Measurements from ENCODE around the gene CNPY1. TPM values are rescaled to one million over a fixed set of nuclear protein-coding genes. Genes with fewer than 3 reads are reported as not detected.

CNPY1 gene
- total RNA-seq, 1 donor from 2014 or later: not detected

- Histone ChIP-seq H3K36me3 (no peaks in the 10 kb centered on the region), H3K9me3 (no peaks in the 10 kb centered on the region), H3K27me3 (no peaks in the 10 kb centered on the region), H3K4me1 (peaks cover 15% of the 10 kb centered on the region), H3K4me3 (no peak overlapping the region), H3K27ac (no peak overlapping the region)
- intact Hi-C loops (cut with DNase I): no loop called here
- TF ChIP-seq POLR2AphosphoS5 (IDR thresholded peaks at IDR 0.05; ENCODE audit: insufficient read depth in 1 of 2, low read depth in 1 of 2): no peak
- no peak for TF ChIP-seq POLR2A (IDR thresholded peaks at IDR 0.05)
- TF ChIP-seq, protein P1, sequence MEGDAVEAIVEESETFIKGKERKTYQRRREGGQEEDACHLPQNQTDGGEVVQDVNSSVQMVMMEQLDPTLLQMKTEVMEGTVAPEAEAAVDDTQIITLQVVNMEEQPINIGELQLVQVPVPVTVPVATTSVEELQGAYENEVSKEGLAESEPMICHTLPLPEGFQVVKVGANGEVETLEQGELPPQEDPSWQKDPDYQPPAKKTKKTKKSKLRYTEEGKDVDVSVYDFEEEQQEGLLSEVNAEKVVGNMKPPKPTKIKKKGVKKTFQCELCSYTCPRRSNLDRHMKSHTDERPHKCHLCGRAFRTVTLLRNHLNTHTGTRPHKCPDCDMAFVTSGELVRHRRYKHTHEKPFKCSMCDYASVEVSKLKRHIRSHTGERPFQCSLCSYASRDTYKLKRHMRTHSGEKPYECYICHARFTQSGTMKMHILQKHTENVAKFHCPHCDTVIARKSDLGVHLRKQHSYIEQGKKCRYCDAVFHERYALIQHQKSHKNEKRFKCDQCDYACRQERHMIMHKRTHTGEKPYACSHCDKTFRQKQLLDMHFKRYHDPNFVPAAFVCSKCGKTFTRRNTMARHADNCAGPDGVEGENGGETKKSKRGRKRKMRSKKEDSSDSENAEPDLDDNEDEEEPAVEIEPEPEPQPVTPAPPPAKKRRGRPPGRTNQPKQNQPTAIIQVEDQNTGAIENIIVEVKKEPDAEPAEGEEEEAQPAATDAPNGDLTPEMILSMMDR (IDR thresholded peaks at IDR 0.05): no peak
- no peak for DNase-seq (ENCODE audit: extremely low spot score in 2 of 2)
These were observed 37.3 kb upstream of the CNPY1 start for GRCh38 chr7:155583636-155584035.

DNA sequence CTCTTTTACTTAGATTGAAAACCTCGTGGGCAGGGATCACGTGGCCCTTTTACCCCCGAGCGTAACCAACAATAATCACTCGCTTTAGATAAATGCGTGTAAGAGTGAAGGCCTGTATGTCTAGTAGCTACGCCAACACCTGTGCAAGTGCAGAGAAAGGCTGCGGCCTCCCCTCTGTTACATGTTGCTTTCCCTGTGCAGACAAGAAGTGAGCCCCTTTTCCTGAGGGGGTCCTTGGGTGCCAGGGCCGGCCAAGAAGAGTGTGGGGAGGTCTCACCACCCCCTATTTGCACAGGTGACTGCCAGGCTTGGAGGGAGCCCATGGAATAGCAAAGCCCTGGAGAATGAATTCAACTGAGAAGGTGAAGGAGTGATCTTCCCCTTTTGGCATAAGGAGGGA is 35.6 kb upstream of the CNPY1 start:
- Histone ChIP-seq H3K9me3 (no peaks in the 10 kb centered on the region), H3K4me3 (no peak overlapping the region), H3K27ac (no peak overlapping the region), H3K27me3 (no peaks in the 10 kb centered on the region), H3K4me1 (peaks cover 15% of the 10 kb centered on the region), H3K36me3 (no peaks in the 10 kb centered on the region)
- intact Hi-C loops (cut with DNase I): no loop called here
- TF ChIP-seq, protein P1 (IDR thresholded peaks at IDR 0.05): no peak
- TF ChIP-seq POLR2AphosphoS5 (IDR thresholded peaks at IDR 0.05; ENCODE audit: insufficient read depth in 1 of 2, low read depth in 1 of 2) (no peak), POLR2A (IDR thresholded peaks at IDR 0.05) (no peak)
- no peak for DNase-seq (ENCODE audit: extremely low spot score in 2 of 2)

DNA sequence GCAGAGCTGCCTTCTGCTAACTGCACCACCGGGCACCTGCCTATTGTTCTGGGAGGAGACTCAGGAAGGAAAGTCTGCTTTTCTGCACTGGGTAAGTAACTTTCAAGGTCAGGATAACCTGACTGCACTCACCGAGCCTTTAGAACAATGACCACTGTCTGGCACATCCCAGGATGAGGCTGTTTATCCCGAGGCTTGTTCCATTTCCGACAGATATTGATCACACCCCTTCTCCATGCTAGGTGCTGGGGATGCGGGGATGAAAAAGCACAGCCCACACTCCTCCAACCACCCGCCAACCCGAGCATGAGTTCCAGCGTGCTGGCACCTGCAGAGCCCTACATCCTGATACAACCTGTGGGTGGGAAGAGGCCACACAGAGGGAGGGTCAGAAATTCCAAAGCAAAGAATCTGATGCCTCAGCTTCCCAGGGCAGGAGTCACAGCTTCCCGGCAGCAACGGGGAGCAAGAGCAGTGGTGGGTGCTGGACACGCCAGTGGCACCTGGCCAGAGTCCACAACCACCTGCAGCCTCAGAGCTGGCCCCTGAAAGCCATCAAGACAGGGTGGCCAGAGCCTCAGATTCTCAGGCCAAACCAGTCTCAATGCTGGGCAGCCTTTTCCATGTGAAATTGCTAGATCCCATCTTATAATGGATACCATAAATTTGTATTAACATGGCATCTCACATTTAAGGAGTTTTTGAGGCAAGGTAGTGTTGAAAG is 34.9 kb upstream of the CNPY1 start:
- H3K9me3 ChIP-seq: no peaks in the 10 kb centered on the region
- DNase-seq (ENCODE audit: extremely low spot score in 2 of 2): no peak
- H3K4me3 ChIP-seq: no peak overlapping the region
- no peak overlapping the region for H3K27ac ChIP-seq
- peaks cover 15% of the 10 kb centered on the region for H3K4me1 ChIP-seq
- intact Hi-C loops (cut with DNase I): no loop called here
- no peaks in the 10 kb centered on the region for H3K27me3 ChIP-seq
- H3K36me3 ChIP-seq: no peaks in the 10 kb centered on the region
- TF ChIP-seq, protein P1 (IDR thresholded peaks at IDR 0.05): no peak
- TF ChIP-seq POLR2AphosphoS5 (IDR thresholded peaks at IDR 0.05; ENCODE audit: insufficient read depth in 1 of 2, low read depth in 1 of 2) (no peak), POLR2A (IDR thresholded peaks at IDR 0.05) (no peak)

- Histone ChIP-seq H3K4me3 (no peak overlapping the region), H3K9me3 (no peaks in the 10 kb centered on the region), H3K27me3 (no peaks in the 10 kb centered on the region), H3K4me1 (peaks cover 13% of the 10 kb centered on the region), H3K36me3 (no peaks in the 10 kb centered on the region), H3K27ac (no peak overlapping the region)
- no peak for DNase-seq (ENCODE audit: extremely low spot score in 2 of 2)
- intact Hi-C loops (cut with DNase I): no loop called here
- no peak for TF ChIP-seq POLR2A (IDR thresholded peaks at IDR 0.05)
- TF ChIP-seq, protein P1 (IDR thresholded peaks at IDR 0.05): no peak
- no peak for TF ChIP-seq POLR2AphosphoS5 (IDR thresholded peaks at IDR 0.05; ENCODE audit: insufficient read depth in 1 of 2, low read depth in 1 of 2)
These were observed 34.0 kb upstream of the CNPY1 start for GRCh38 chr7:155580367-155580766.

DNA sequence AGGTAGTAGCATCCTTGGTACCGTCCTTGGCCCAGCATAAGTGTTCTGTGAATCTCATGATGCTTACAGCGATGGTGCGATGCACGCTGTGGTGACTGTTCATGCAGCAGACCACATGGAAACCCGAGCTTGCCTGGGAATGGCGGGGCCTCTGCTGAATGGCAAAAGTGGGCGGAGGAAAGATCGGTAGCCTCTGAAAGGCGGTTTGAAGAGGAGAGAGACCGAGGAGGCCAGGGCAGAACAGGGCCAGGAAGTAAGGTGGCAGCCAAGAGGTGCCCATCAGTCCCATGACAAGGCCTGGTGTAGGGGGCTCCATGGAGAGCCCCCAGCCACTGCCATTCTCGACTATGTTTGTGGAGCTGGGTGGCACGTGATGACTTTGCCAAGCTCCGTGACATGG is 33.2 kb upstream of the CNPY1 start:
- H3K27me3 ChIP-seq: no peaks in the 10 kb centered on the region
- DNase-seq (ENCODE audit: extremely low spot score in 2 of 2): no peak
- no peak overlapping the region for H3K27ac ChIP-seq
- intact Hi-C loops (cut with DNase I): no loop called here
- H3K9me3 ChIP-seq: no peaks in the 10 kb centered on the region
- no peaks in the 10 kb centered on the region for H3K36me3 ChIP-seq
- H3K4me3 ChIP-seq: no peak overlapping the region
- TF ChIP-seq, protein P1 (IDR thresholded peaks at IDR 0.05): no peak
- TF ChIP-seq POLR2A (IDR thresholded peaks at IDR 0.05): no peak
- TF ChIP-seq POLR2AphosphoS5 (IDR thresholded peaks at IDR 0.05; ENCODE audit: insufficient read depth in 1 of 2, low read depth in 1 of 2): no peak
- peaks cover 5% of the 10 kb centered on the region for H3K4me1 ChIP-seq

Measured in vagina (tissue), 2 donors.